PFSK-1 (cell line): ENCODE measurements around the gene CDX1.

Source experiments
- POLR2AphosphoS5 ChIP-seq: IDR thresholded peaks from 2 replicates; pipeline ENCODE4 v1.6.1; 2012; ENCODE audit warnings: low read depth, mild to moderate bottlenecking, control low read depth, low read length, moderate library complexity
- REST ChIP-seq, 2 experiments: IDR thresholded peaks; 2 replicates each; pipeline versions ENCODE4 v1.6.1 to v1.8.0; 2011 to 2012; ENCODE audit warnings: low read depth in 2 of 2, low read length in 2 of 2, control low read depth in 1 of 2, inconsistent platforms in 1 of 2, mild to moderate bottlenecking in 1 of 2, moderate library complexity in 1 of 2; ENCODE audit not compliant: insufficient read depth in 1 of 2
- SIN3A ChIP-seq: IDR thresholded peaks from 2 replicates; pipeline ENCODE4 v1.6.1; 2012; ENCODE audit warnings: mild to moderate bottlenecking, low read length, moderate library complexity, borderline replicate concordance; ENCODE audit not compliant: insufficient read depth
- TAF1 ChIP-seq: IDR thresholded peaks from 2 replicates; pipeline ENCODE4 v1.6.1; 2012; ENCODE audit warnings: low read length, control low read depth, borderline replicate concordance; ENCODE audit not compliant: insufficient read depth

GRCh38 chr5:150206779-150207115 lies 40.2 kb downstream of the CDX1 start:
- TF ChIP-seq REST (IDR thresholded peaks at IDR 0.05; ENCODE audit: insufficient read depth in 1 of 2, low read depth in 2 of 2, low read length in 2 of 2) (no peak), SIN3A (no peak), POLR2AphosphoS5 (no peak), TAF1 (no peak)
